H1 (cell line): ENCODE results near the gene SMS. TPM values are rescaled to one million over a fixed set of nuclear protein-coding genes. Genes with fewer than 3 reads are reported as not detected.

Source experiments
- CTCF ChIA-PET: fragments of 300-600 bp; sonication (Branson Sonifier 250); formaldehyde crosslinking; loops from one replicate; lab custom pipeline; 2021; ENCODE audit not compliant: partially characterized antibody; lab: Charles Lee
- POLR2A ChIA-PET: fragments of 300-600 bp; sonication (Branson Sonifier 250); formaldehyde crosslinking; loops from one replicate; lab custom pipeline; 2021; ENCODE audit warnings: inconsistent platforms; ENCODE audit not compliant: partially characterized antibody; lab: Charles Lee
- DNase-seq, 2 experiments: peaks; one replicate each; pipeline versions ENCODE4 v3.0.0 to v3.0.0-alpha.2; 2010 to 2022; ENCODE audit warnings: low spot score in 2 of 2, low read depth in 1 of 2, mixed read lengths in 1 of 2
- FAIRE-seq: peaks from 2 replicates; lab custom pipeline; 2011; peaks lifted over from hg19 to GRCh38; lab: Jason Lieb, UNC
- H2AFZ ChIP-seq: 2 replicates; pipeline ENCODE4 v1.8.1; 2012; ENCODE audit warnings: low read length, inconsistent platforms
- H2AK5ac ChIP-seq: 2 replicates; pipeline ENCODE4 v1.6.1; 2013; ENCODE audit warnings: low read depth, low read length
- H2BK120ac ChIP-seq: replicated peaks from 2 replicates; pipeline ENCODE3; 2013; ENCODE audit warnings: low read depth, low read length, inconsistent platforms
- H2BK12ac ChIP-seq: 2 replicates; pipeline ENCODE4 v1.6.1; 2013; ENCODE audit warnings: low read depth, low read length
- H2BK15ac ChIP-seq: 2 replicates; pipeline ENCODE4 v1.6.1; 2013; ENCODE audit warnings: low read length
- H2BK20ac ChIP-seq: 2 replicates; pipeline ENCODE4 v1.6.1; 2013; ENCODE audit warnings: low read length
- H2BK5ac ChIP-seq: 2 replicates; pipeline ENCODE4 v1.6.1; 2013; ENCODE audit warnings: low read depth, low read length
- H3K14ac ChIP-seq: 2 replicates; pipeline ENCODE4 v1.6.1; 2013; ENCODE audit warnings: inconsistent platforms; ENCODE audit not compliant: insufficient read length
- H3K18ac ChIP-seq: 2 replicates; pipeline ENCODE4 v1.6.1; 2013; ENCODE audit warnings: low read length; ENCODE audit errors: extremely low read depth
- H3K23ac ChIP-seq: 2 replicates; pipeline ENCODE4 v1.6.1; 2013; ENCODE audit warnings: inconsistent platforms; ENCODE audit not compliant: insufficient read length
- H3K23me2 ChIP-seq: 2 replicates; pipeline ENCODE4 v1.6.1; 2013; ENCODE audit warnings: low read depth, low read length
- H3K27ac ChIP-seq: 2 replicates; pipeline ENCODE4 v1.6.1; 2011; ENCODE audit warnings: low read depth, low read length, inconsistent platforms
- H3K27me3 ChIP-seq, 4 experiments: replicated peaks in 1 of 4; 1 replicate in 1 of 4; 2 replicates in 3 of 4; pipeline versions ENCODE4 v1.6.1 to v1.8.1; 2011 to 2013; ENCODE audit warnings: low read length in 3 of 4, mild to moderate bottlenecking in 3 of 4, inconsistent platforms in 2 of 4, mixed read lengths in 2 of 4, moderate library complexity in 1 of 4; ENCODE audit not compliant: control insufficient read depth in 3 of 4, insufficient read depth in 3 of 4; ENCODE audit errors: extremely low read depth in 1 of 4
- H3K36me3 ChIP-seq, 4 experiments: 2 replicates each; pipeline versions ENCODE4 v1.6.1 to v1.8.1; 2011 to 2013; ENCODE audit warnings: mild to moderate bottlenecking in 4 of 4, low read length in 3 of 4, moderate library complexity in 2 of 4, control low read depth in 1 of 4, inconsistent platforms in 1 of 4; ENCODE audit not compliant: insufficient read depth in 4 of 4, control insufficient read depth in 2 of 4
- H3K4ac ChIP-seq: replicated peaks from 2 replicates; pipeline ENCODE3; 2013; ENCODE audit warnings: low read length, low read depth, mixed read lengths, inconsistent platforms; ENCODE audit not compliant: insufficient read length
- H3K4me1 ChIP-seq, 4 experiments: replicated peaks in 1 of 4; 1 replicate in 1 of 4; 2 replicates in 3 of 4; pipeline versions ENCODE4 v1.6.1 to v1.8.1; 2011 to 2013; ENCODE audit warnings: low read length in 3 of 4, inconsistent platforms in 2 of 4, mixed read lengths in 1 of 4; ENCODE audit not compliant: insufficient read depth in 4 of 4, control insufficient read depth in 3 of 4
- H3K4me2 ChIP-seq, 2 experiments: 2 replicates each; pipeline versions ENCODE4 v1.6.1 to v1.8.1; 2011 to 2013; ENCODE audit warnings: low read depth in 2 of 2, low read length in 2 of 2, control low read depth in 1 of 2, inconsistent platforms in 1 of 2, mild to moderate bottlenecking in 1 of 2; ENCODE audit not compliant: insufficient read depth in 1 of 2
- H3K4me3 ChIP-seq, 4 experiments: fragments of 200-600, 300-600 bp in 1 of 4; sonication (generic), shearing (Covaris generic), sonication (Bioruptor Twin) in 1 of 4; 2 replicates each; pipeline versions ENCODE4 v1.5.1 to v1.8.1; 2011 to 2016; ENCODE audit warnings: low read length in 4 of 4, low read depth in 3 of 4, control low read depth in 2 of 4, inconsistent platforms in 2 of 4, mild to moderate bottlenecking in 2 of 4, mixed read lengths in 1 of 4, moderate library complexity in 1 of 4; ENCODE audit not compliant: insufficient read depth in 2 of 4; ENCODE audit errors: extremely low read depth in 1 of 4
- H3K56ac ChIP-seq: replicated peaks from 2 replicates; pipeline ENCODE3; 2013; ENCODE audit warnings: low read depth, mild to moderate bottlenecking, mixed read lengths, low read length, inconsistent platforms; ENCODE audit not compliant: insufficient read length
- H3K79me1 ChIP-seq: 2 replicates; pipeline ENCODE4 v1.6.1; 2013; ENCODE audit warnings: low read depth, low read length, control low read depth
- H3K79me2 ChIP-seq, 2 experiments: 2 replicates each; pipeline versions ENCODE4 v1.6.1 to v1.8.1; 2012 to 2013; ENCODE audit warnings: low read length in 2 of 2, mild to moderate bottlenecking in 2 of 2, inconsistent platforms in 1 of 2; ENCODE audit not compliant: insufficient read depth in 2 of 2, control insufficient read depth in 1 of 2
- H3K9ac ChIP-seq, 4 experiments: replicated peaks in 1 of 4; 1 replicate in 1 of 4; 2 replicates in 3 of 4; pipeline versions ENCODE4 v1.6.1 to v1.8.1; 2011 to 2013; ENCODE audit warnings: low read depth in 3 of 4, low read length in 3 of 4, control low read depth in 2 of 4, mild to moderate bottlenecking in 2 of 4, moderate library complexity in 2 of 4, inconsistent platforms in 1 of 4; ENCODE audit errors: extremely low read depth in 1 of 4
- H3K9me3 ChIP-seq, 2 experiments: 2 replicates each; pipeline versions ENCODE4 v1.6.1 to v1.8.1; 2012 to 2013; ENCODE audit warnings: mild to moderate bottlenecking in 2 of 2, moderate library complexity in 2 of 2, control low read depth in 1 of 2, inconsistent platforms in 1 of 2, low read depth in 1 of 2, low read length in 1 of 2, mixed read lengths in 1 of 2; ENCODE audit not compliant: insufficient read depth in 2 of 2
- H4K20me1 ChIP-seq, 2 experiments: replicated peaks in 1 of 2; 2 replicates each; pipeline versions ENCODE3 to v1.8.1; 2011 to 2013; ENCODE audit warnings: inconsistent platforms in 2 of 2, low read length in 2 of 2, mild to moderate bottlenecking in 1 of 2; ENCODE audit not compliant: insufficient read depth in 2 of 2, control insufficient read depth in 1 of 2
- H4K5ac ChIP-seq: 2 replicates; pipeline ENCODE4 v1.6.1; 2013; ENCODE audit warnings: low read length, low read depth, mixed read lengths, inconsistent platforms; ENCODE audit not compliant: insufficient read length
- H4K8ac ChIP-seq: 2 replicates; pipeline ENCODE4 v1.8.0; 2013; ENCODE audit warnings: mild to moderate bottlenecking, moderate library complexity, low read length, inconsistent platforms; ENCODE audit not compliant: insufficient read depth; ENCODE audit errors: extremely low read depth
- H4K91ac ChIP-seq: replicated peaks from 2 replicates; pipeline ENCODE3; 2013; ENCODE audit warnings: low read length, mixed read lengths, inconsistent platforms; ENCODE audit not compliant: insufficient read length
- EP300 ChIP-seq, 2 experiments: IDR thresholded peaks; 1 replicate in 1 of 2; 2 replicates in 1 of 2; pipeline ENCODE4 v1.6.1; 2011 to 2012; ENCODE audit warnings: low read depth in 2 of 2, low read length in 2 of 2, mild to moderate bottlenecking in 2 of 2, borderline replicate concordance in 1 of 2, inconsistent platforms in 1 of 2, moderate library complexity in 1 of 2
- TAF7 ChIP-seq: optimal IDR thresholded peaks from 2 replicates; pipeline ENCODE3; 2011; ENCODE audit warnings: low read depth, mild to moderate bottlenecking, inconsistent platforms, low read length, moderate library complexity, borderline replicate concordance
- WGBS, 2 experiments: shearing (Covaris generic) in 1 of 2; methylation state at CpG; one replicate each; pipeline versions ENCODE4 v1.1.6 to v1.1.7; 2013 to 2015; ENCODE audit warnings: low lambda C conversion rate in 2 of 2, mixed read lengths in 2 of 2, inconsistent platforms in 1 of 2, low coverage in 1 of 2, missing lambda C conversion rate in 1 of 2; ENCODE audit not compliant: insufficient replicate concordance in 2 of 2, insufficient coverage in 1 of 2, insufficient read length in 1 of 2; ENCODE audit errors: extremely low coverage in 1 of 2, missing lambda C conversion rate in 1 of 2; 5-methylcytosine and 5-hydroxymethylcytosine counted together
- polyA plus RNA-seq, 7 experiments: library from polyadenylated mRNA; depleted of rRNA in 3 of 7; stranded (reverse) in 5 of 7; unstranded in 2 of 7; fragments of >200 nt in 5 of 7; fragments of 200-250 nt in 2 of 7; gene quantifications; 1 replicate in 5 of 7; 2 replicates in 1 of 7; 4 replicates in 1 of 7; pipeline versions ENCODE4 v1.2.1 to v1.2.3, GENCODE V29; 2011 to 2013; ENCODE audit warnings: missing spikeins in 2 of 7, mixed read lengths in 2 of 7
- total RNA-seq: library from RNA; stranded (reverse); fragmentation: NEBNext Ultra II Directional; extraction: Animal tissue kit (Norgen Biotek cat#: 25700); gene quantifications from 2 replicates; pipeline ENCODE4 v1.2.1, GENCODE V29; 2021

The SMS gene
- total and polyA plus RNA-seq, 2 of the 8 experiments (the other 6 are each of a cell fraction or from before 2014, with no cell fraction given): 66.3 to 256 TPM

- Histone ChIP-seq H2BK12ac (no peak overlapping the region), H3K14ac (no peak overlapping the region), H3K9ac (no peak overlapping the region), H3K79me1 (no peaks in the 10 kb centered on the region), H3K27ac (no peak overlapping the region), H2AFZ (no peak overlapping the region), H4K5ac (no peak overlapping the region), H2BK15ac (no peak overlapping the region), H3K79me2 (peaks cover 23 to 96% of the 10 kb centered on the region in 2 experiments), H2BK5ac (no peak overlapping the region), H3K23ac (no peak overlapping the region), H4K20me1 (peaks cover 0 to 11% of the 10 kb centered on the region in 2 experiments), H3K56ac (no peak overlapping the region), H3K23me2 (no peaks in the 10 kb centered on the region), H3K4me1 (peaks cover 0 to 3% (median 1%) of the 10 kb centered on the region in 4 experiments; a peak in 4 of 7 replicates), H2AK5ac (no peak overlapping the region), H3K36me3 (no peaks in the 10 kb centered on the region; a peak in 1 of 8 replicates), H3K9me3 (no peaks in the 10 kb centered on the region), H3K27me3 (no peaks in the 10 kb centered on the region), H2BK120ac (no peak overlapping the region), H4K91ac (no peak overlapping the region), H2BK20ac (no peak overlapping the region), H4K8ac (no peak overlapping the region), H3K4me3 (no peak overlapping the region), H3K4ac (no peak overlapping the region), H3K4me2 (0 out of 4 replicates have a peak overlapping the region, but pooled peaks of 1 of the 2 experiments have one; percentile 18), H3K18ac (no peak overlapping the region)
- FAIRE-seq (no peak), DNase-seq (no peak)
- 73% methylated on average over 4 of the region's 6 CpGs; no CpG with 5 or more reads in 1 of the 2 experiments for WGBS, 2 experiments
- POLR2A ChIA-PET: interaction anchor here (1.6 to 1.8 kb wide), 2 partner anchors 7 to 11 kb away, joined by 3 to 8 read pairs; partner anchors contain the start of gene SMS
- CTCF ChIA-PET: no interaction called here
- no peak for TF ChIP-seq TAF7
- no peak for TF ChIP-seq EP300 (IDR thresholded peaks at IDR 0.05; ENCODE audit: borderline replicate concordance in 1 of 2, low read depth in 2 of 2, low read length in 2 of 2)
Measured at GRCh38 chrX:21952624-21953023, 12.1 kb downstream of the SMS start.
